ENCODE data around the gene SH2D3A.
"Not testable (repeated sequence)": the region's sequence is repeated elsewhere in the genome, so short reads cannot be mapped to it uniquely, and the experiment has no call there.

Gene SH2D3A

GRCh38 chr19:6772028-6772865 is 5.0 kb upstream of the SH2D3A start, which contains the start of gene VAV1:
VAV1 (plus strand) TSS chr19:6772708; CDS start chr19:6772808, 100 bp downstream.
- no peaks in the 10 kb centered on the region for H3K27me3 ChIP-seq
- H3K9me3 ChIP-seq: no peaks in the 10 kb centered on the region
- peak; percentile 68 for TF ChIP-seq CTCF (IDR thresholded peaks at IDR 0.05)
- H3K4me1 ChIP-seq (ENCODE audit: control insufficient read depth in 1 of 2, insufficient read depth in 1 of 2, low read depth in 1 of 2, low read length in 1 of 2): peaks cover 68 to 75% of the 10 kb centered on the region in 2 experiments
- peak within 1 kb of the TSS; percentile 99 to 100 for H3K4me3 ChIP-seq (ENCODE audit: low read depth in 1 of 2, low read length in 1 of 2)
- peaks cover 15% of the 10 kb centered on the region for H3K36me3 ChIP-seq
- peak within 1 kb of the TSS; percentile 95 for H3K27ac ChIP-seq

GRCh38 chr19:6771648-6772027 is 4.4 kb upstream of the SH2D3A start:
- H3K27me3 ChIP-seq, H3K36me3 ChIP-seq, H3K9me3 ChIP-seq: not testable (repeated sequence)
- peak overlapping the region; percentile 95 for H3K27ac ChIP-seq
- H3K4me1 ChIP-seq (ENCODE audit: control insufficient read depth in 1 of 2, insufficient read depth in 1 of 2, low read depth in 1 of 2, low read length in 1 of 2): peaks cover 68 to 77% of the 10 kb centered on the region in 2 experiments
- peak overlapping the region; percentile 99 to 100 for H3K4me3 ChIP-seq (ENCODE audit: low read depth in 1 of 2, low read length in 1 of 2)

- H3K4me1 ChIP-seq (ENCODE audit: control insufficient read depth in 1 of 2, insufficient read depth in 1 of 2, low read depth in 1 of 2, low read length in 1 of 2): peaks cover 61 to 70% of the 10 kb centered on the region in 2 experiments
- TF ChIP-seq CTCF (IDR thresholded peaks at IDR 0.05): no peak
- no peaks in the 10 kb centered on the region for H3K27me3 ChIP-seq
- peak overlapping the region in 1 of 2 experiments; percentile 73 for H3K4me3 ChIP-seq (ENCODE audit: low read depth in 1 of 2, low read length in 1 of 2)
- H3K9me3 ChIP-seq: no peaks in the 10 kb centered on the region
- no peaks in the 10 kb centered on the region for H3K36me3 ChIP-seq
- H3K27ac ChIP-seq: peak overlapping the region; percentile 91
These were observed 1.9 kb upstream of the SH2D3A start for GRCh38 chr19:6769006-6769619.

GRCh38 chr19:6768236-6768785 is 1.1 kb upstream of the SH2D3A start:
- TF ChIP-seq CTCF (IDR thresholded peaks at IDR 0.05): no peak
- H3K9me3 ChIP-seq: no peaks in the 10 kb centered on the region
- H3K27ac ChIP-seq: peak overlapping the region; percentile 91
- H3K4me3 ChIP-seq (ENCODE audit: low read depth in 1 of 2, low read length in 1 of 2): peak overlapping the region; percentile 71 to 73
- peaks cover 61 to 65% of the 10 kb centered on the region in 2 experiments for H3K4me1 ChIP-seq (ENCODE audit: control insufficient read depth in 1 of 2, insufficient read depth in 1 of 2, low read depth in 1 of 2, low read length in 1 of 2)
- no peaks in the 10 kb centered on the region for H3K27me3 ChIP-seq
- no peaks in the 10 kb centered on the region for H3K36me3 ChIP-seq

- H3K4me3 ChIP-seq (ENCODE audit: low read depth in 1 of 2, low read length in 1 of 2): peak overlapping the region; percentile 71 to 73
- no peaks in the 10 kb centered on the region for H3K36me3 ChIP-seq
- TF ChIP-seq CTCF (IDR thresholded peaks at IDR 0.05): no peak
- H3K4me1 ChIP-seq (ENCODE audit: control insufficient read depth in 1 of 2, insufficient read depth in 1 of 2, low read depth in 1 of 2, low read length in 1 of 2): peaks cover 55 to 60% of the 10 kb centered on the region in 2 experiments
- H3K27me3 ChIP-seq: no peaks in the 10 kb centered on the region
- peak overlapping the region; percentile 91 for H3K27ac ChIP-seq
- no peaks in the 10 kb centered on the region for H3K9me3 ChIP-seq
These were observed 216 bp downstream of the SH2D3A start for GRCh38 chr19:6767081-6767356.

All from neutrophil (primary cell).